NB4 (cell line): ENCODE results near the gene SMURF2.

Experiments
- DNase-seq: peaks from one replicate; pipeline ENCODE4 v3.0.0; 2010; ENCODE audit warnings: low read depth
- H3K4me3 ChIP-seq: one replicate; pipeline ENCODE4 v1.5.1; 2011; ENCODE audit warnings: mild to moderate bottlenecking, low read depth, low read length, moderate library complexity
- MYC ChIP-seq: IDR thresholded peaks from 2 replicates; pipeline ENCODE4 v1.6.1; 2011; ENCODE audit warnings: low read depth, low read length
- POLR2A ChIP-seq: IDR thresholded peaks from 2 replicates; pipeline ENCODE4 v1.6.1; 2011; ENCODE audit warnings: mild to moderate bottlenecking; ENCODE audit not compliant: insufficient read length; ENCODE audit errors: extremely low read depth
- TF ChIP-seq, protein P1 (sequence below): IDR thresholded peaks from 2 replicates; pipeline ENCODE4 v1.6.1; 2011; ENCODE audit warnings: low read depth, low read length
- TF ChIP-seq, protein P2 (sequence below): IDR thresholded peaks from one replicate; pipeline ENCODE4 v1.5.1; 2012; ENCODE audit warnings: low read depth, low read length

SMURF2 gene

GRCh38 chr17:64509179-64509578, 152.9 kb downstream of the SMURF2 start:
- peak overlapping the region; percentile 34 for H3K4me3 ChIP-seq
- TF ChIP-seq POLR2A (no peak), MYC (no peak)
- TF ChIP-seq, protein P1, sequence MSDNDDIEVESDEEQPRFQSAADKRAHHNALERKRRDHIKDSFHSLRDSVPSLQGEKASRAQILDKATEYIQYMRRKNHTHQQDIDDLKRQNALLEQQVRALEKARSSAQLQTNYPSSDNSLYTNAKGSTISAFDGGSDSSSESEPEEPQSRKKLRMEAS: no peak
- TF ChIP-seq, protein P2, sequence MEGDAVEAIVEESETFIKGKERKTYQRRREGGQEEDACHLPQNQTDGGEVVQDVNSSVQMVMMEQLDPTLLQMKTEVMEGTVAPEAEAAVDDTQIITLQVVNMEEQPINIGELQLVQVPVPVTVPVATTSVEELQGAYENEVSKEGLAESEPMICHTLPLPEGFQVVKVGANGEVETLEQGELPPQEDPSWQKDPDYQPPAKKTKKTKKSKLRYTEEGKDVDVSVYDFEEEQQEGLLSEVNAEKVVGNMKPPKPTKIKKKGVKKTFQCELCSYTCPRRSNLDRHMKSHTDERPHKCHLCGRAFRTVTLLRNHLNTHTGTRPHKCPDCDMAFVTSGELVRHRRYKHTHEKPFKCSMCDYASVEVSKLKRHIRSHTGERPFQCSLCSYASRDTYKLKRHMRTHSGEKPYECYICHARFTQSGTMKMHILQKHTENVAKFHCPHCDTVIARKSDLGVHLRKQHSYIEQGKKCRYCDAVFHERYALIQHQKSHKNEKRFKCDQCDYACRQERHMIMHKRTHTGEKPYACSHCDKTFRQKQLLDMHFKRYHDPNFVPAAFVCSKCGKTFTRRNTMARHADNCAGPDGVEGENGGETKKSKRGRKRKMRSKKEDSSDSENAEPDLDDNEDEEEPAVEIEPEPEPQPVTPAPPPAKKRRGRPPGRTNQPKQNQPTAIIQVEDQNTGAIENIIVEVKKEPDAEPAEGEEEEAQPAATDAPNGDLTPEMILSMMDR: no peak
- no peak for DNase-seq

- DNase-seq: no peak
- TF ChIP-seq POLR2A (no peak), MYC (no peak)
- TF ChIP-seq, protein P1: no peak
- H3K4me3 ChIP-seq: peak overlapping the region; percentile 99
Measured at GRCh38 chr17:64508683-64509082, 153.4 kb downstream of the SMURF2 start.

- TF ChIP-seq MYC: no peak
- TF ChIP-seq, protein P2: peak; percentile 43
- peak; percentile 80 for DNase-seq
- H3K4me3 ChIP-seq: peak overlapping the region; percentile 99
Measured at GRCh38 chr17:64507413-64507782, 154.7 kb downstream of the SMURF2 start.

GRCh38 chr17:64506576-64507412, 155.3 kb downstream of the SMURF2 start, which contains the start of gene CEP95:
Gene CEP95, plus strand, starts transcription at chr17:64506977. Its CDS starts 121 bp downstream, at chr17:64507098.
- TF ChIP-seq, protein P1: peak; percentile 90
- TF ChIP-seq POLR2A: peak; percentile 54
- peak; percentile 80; the same call in 1 of the 2 replicates for TF ChIP-seq MYC
- TF ChIP-seq, protein P2: no peak
- H3K4me3 ChIP-seq: peak within 1 kb of the TSS; percentile 99
- peak; percentile 97 for DNase-seq

GRCh38 chr17:64506201-64506575, 155.9 kb downstream of the SMURF2 start, which contains the start of gene DDX5:
Gene DDX5, minus strand, starts transcription at chr17:64506289. Its CDS starts 170 bp downstream, at chr17:64506119.
- TF ChIP-seq POLR2A (peak; percentile 99), MYC (peak; percentile 87)
- TF ChIP-seq, protein P2: no peak
- TF ChIP-seq, protein P1: peak; percentile 28; the same call in 1 of the 2 replicates
- no peak for DNase-seq
- H3K4me3 ChIP-seq: peak within 1 kb of the TSS; percentile 99

- TF ChIP-seq MYC (peak; percentile 98), POLR2A (peak; percentile 47)
- TF ChIP-seq, protein P2: no peak
- TF ChIP-seq, protein P1: peak; percentile 93
- DNase-seq: peak; percentile 89
- peak overlapping the region; percentile 99 for H3K4me3 ChIP-seq
Measured at GRCh38 chr17:64505340-64506200, 156.5 kb downstream of the SMURF2 start.
